GM19043 (cell line): ENCODE data around the gene NCOR1.
"Not testable (repeated sequence)": the region's sequence is repeated elsewhere in the genome, so short reads cannot be mapped to it uniquely, and the experiment has no call there.

Source experiments
- ATAC-seq: cut with Tn5 transposase; IDR thresholded peaks from one replicate; pipeline ENCODE4 v1.9.1; 2021; ENCODE audit warnings: low read depth; ENCODE audit not compliant: unreplicated experiment

Gene NCOR1

DNA sequence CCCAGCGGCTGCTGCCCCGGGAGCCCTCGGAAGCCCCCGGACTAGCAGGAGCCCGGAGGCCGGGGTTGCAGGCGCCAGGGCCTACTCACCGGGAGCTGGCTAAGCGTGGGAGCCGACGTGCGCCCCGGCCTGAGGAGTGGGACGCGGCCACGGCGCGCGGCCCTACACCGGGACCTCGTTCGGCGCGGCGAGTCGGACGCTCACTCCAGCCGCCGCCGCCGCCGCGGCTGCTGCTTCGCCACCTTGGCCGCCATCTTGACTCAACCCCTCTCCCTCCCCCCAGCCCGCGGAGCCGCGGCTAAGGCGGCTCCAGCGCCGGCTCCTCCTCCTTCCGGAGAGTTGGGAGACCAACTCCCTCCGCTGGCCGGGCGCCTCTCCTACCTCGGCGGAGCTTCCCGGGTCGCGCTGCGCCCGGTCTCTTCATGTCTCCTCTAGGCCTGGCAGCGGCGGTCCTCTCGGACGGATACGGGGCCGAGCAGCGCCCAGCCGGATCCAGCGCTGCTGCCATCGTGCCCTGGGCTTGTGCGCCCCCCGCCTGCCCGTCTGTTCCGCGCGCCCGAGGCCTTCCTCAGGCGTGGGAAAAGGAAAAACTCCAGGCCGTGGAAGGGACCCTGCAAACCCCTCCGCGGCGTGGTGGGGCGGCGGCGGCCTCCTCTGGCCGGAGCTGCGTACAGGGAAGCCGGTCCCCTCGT is at the start of gene NCOR1:
Gene NCOR1 (minus strand): TSS at position 262 of the 692 bp plus-strand sequence. CDS start 20,965 bp downstream, outside the sequence.
- ATAC-seq: peak; percentile 58

DNA sequence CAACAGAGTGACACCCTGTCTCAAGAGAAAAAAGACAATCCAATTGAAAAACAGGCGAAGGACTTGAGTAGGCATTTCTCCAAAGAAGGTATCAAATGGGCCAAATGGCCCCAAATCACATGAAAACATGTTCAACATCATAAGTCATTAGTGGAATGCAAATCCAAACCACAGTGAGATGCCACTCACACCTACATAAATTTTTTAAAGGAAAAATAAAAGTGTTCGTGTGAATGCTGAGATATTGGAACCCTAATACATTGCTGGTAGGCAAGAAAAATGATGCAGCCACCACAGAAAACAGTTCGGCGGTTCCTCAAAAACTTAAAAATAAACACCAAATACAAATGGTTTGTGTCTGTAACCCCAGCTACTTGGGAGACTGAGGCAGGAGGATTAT is 46.9 kb upstream of the NCOR1 start:
- no peak for ATAC-seq

DNA sequence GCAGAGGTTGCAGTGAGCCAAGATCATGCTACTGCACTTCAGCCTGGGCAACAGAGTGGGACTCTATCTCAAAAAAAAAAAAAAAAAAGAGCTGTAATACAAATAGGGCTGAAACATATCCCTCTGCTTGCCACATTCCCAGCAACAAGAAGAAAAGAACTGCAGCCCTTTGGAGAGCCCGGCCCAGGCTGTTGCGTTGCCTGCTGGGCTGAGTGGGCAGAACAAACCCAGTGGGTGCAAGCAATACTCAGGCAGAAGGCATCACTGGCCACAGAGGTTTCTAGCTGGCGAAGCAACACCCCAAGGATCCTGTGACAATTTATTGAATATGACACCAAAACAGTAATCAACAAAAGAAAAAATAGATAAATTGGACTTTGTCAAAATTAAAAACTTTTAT is 45.7 kb upstream of the NCOR1 start:
- no peak for ATAC-seq

DNA sequence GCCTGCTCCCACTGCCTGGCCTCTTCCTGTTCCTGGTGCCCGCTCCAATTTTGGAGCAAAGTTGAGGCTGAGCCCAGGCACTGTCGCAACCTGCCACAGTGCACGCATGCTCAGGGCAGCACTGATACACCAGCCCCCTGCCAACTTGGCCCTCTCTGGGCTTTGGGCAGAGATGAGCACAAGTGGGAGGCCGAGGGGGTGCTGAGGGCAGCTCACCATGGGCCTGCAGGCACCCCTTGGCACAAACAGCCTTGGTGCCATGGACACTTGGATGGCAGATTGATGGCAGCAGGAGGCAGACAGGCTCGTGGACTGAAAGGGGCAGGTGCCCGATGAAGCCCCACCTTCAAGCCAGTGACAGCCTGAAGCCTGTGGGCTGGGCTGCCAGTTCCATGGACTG is 44.6 kb upstream of the NCOR1 start:
- ATAC-seq: no peak

DNA sequence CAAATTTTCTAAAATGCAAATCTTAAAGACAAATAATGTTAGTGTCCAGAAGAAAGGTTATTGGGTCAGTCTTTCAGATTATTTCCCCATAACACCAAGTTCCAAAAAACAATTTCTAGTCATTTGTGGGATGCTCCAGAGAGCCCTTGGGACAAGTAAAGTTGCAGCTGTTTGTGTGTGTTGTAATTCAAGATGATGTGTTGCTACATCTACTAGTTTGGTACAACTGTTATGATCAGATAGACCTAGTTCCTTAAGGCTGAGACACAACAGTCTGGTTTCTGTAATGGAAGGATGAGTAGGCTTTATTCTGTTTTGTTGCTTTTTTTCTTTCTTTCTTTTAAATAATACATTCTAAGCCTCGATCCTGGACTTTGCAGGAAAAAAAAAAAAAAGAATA is 43.6 kb upstream of the NCOR1 start:
- no peak for ATAC-seq

DNA sequence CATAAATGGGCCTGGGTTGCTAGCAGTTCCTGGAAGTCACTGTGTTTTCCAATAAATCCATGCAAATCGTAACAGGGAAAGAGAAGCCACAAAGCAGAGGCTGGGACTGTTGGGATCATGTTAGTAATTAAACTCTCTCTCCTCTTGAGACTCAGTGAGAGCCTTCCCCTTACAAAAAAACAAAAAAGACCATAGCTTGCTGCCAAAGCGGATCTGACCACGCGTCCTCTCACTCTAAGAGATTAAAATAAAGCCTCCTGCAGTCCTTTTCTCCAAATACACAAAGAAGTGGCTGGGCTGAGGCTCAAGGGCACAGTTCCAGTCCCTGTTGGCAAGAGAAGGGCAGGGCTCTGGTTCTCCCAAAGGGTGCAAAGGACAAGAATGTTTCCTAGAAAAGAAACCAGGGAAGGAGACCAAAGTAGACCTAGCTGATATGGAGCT is 40.2 kb upstream of the NCOR1 start:
- no peak for ATAC-seq

DNA sequence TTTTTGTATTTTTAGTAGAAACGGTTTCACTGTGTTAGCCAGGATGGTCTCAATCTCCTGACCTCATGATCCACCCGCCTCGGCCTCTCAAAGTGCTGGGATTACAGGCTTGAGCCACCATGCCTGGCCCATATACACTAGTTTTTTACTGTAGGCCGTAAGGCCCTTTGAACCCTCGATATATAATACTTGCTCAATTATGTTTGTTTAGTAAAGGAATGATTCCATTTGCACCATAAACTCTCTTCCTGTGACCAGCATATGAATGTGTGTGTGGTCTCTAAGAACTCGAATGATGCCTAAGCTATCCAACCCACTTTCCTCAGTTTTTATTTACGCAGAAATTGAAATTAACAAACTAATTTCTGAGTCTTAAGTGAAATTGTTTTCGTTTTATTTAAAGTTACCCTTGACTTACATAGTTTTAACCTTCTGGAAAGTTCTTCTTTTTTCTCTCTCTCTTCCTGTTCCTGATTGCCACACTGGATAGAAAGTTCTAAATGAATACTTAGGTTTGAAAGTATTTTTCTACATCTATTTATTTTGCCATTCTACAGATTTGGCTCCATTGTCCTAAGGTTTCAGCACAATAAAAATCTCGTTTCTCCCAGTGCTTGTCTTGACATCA is 39.6 kb upstream of the NCOR1 start:
- ATAC-seq: no peak

DNA sequence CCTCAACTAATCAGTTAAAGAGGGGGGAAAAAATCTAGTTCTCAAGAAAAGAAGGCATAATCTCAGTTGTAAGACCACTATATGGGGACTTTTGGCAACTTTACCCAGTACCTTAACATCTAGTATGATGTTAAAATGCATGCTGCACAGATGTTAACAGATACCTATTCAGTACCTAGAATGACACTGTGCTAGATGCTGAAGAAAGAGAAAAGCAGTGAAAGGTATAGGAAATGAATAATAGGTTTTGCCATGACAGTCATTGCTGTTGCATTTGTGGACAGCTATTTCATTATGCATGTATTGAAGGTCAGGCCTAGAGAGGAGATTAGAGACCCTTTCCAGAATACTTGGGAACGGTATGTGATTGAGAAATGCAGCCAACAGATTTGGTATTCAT is 36.2 kb upstream of the NCOR1 start:
- ATAC-seq: no peak

DNA sequence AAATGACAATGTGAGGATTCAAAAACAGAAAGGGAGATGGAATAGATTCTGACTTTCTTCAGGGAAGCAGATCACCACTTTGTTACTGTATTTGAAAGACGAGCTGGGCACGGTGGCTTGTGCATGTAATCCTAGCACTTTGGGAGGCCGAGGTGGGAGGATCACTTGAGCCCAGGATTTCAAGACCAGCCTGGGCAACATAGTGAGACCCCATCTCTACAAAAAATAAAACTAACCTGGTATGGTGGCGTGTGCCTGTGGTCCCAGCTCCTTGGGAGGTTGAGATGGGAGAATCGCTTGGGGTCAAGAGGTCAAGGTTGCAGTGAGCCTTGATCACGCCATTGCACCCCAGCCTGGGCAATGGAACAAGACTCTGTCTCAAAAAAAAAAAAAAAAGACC is 35.7 kb upstream of the NCOR1 start:
- no peak for ATAC-seq

DNA sequence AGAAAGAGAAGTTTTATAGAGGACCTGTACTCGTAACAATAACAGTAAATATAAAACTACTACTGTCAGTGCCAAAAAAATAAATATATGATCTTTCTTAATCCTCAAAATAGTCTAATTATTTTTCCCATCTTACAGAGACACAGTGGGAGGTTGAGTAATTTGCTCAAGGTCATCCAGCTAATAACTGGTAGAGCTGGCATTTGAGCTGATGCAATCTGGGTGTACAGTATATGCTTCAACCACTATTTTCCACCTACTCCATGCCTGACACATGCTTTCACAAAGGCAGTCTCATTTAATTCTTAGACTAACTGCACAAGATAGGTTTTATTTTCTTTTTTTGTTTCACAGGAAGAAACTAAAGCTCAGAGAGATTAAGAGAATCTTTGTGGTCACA is 35.3 kb upstream of the NCOR1 start:
- ATAC-seq: no peak

DNA sequence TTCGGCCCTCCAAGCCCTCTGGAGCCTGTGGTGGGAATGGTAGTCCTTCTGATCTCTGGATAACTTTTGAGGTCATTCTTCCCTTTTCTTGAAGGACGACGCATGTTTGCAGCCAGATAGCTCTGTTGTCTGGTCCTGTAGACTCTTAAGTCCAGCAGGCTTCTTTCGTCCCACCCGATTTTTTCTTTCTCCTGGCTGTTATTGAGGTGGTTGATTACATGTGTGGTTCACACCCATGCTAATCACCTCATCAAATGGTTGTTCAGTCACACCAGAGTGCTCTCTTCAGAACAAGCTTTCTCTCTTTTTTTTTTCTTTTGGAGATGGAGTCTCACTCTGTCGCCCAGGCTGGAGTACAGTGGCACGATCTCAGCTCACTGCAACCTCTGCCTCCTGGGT is 32.3 kb upstream of the NCOR1 start:
- no peak for ATAC-seq

DNA sequence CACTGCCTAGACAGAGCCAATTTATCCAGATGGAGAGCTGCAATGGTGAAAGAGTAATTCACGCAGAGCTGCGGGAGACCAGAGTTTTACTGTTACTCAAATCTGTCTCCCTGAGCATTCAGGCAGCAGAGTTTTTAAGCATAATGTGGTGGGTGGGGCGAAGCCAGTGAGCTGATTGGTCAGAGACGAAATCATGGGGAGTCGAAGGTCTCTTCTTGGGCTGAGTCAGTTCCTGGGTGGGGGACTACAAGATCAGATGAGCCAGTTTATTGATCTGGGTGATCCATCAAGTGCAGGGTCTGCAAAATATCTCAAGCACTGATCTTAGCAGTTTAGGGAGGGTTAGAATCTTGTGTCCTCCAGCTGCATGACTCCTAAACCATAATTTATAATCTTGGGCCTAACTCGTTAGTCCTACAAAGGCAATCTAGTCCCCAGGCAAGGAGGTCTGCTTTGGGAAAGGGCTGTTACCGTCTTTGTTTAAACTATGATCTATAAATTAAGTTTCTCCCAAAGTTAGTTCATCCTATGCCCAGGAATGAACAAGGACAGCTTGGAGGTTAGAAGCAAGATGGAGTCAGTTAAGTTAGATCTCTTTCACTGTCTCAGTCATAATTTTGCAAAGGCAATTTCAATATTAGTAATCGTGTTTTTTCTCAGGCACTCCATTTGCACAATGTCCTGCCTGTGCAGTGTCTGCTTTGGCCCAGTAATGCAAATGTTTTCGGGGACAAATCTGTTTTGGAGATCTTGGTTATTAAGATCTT is 28.6 kb upstream of the NCOR1 start:
- ATAC-seq: no peak

DNA sequence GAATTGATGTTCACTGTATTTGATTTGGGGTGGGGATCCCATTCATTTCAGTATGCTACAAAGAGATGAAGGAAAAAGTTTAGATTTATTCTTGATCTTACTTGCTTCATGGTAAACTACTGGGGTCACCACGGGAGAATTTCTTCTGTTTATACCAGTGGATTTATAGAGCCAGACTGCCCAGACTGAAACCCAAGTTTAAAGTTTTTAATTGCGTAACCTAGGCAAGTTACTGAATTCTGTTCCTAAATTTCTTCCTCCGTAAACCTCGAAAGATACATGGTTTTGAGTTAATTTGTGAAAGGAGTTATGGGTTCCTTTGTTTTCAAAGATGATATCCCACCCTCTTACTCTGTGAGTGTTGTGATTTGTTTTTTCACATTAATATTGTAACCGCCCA is 28.1 kb upstream of the NCOR1 start:
- ATAC-seq: no peak

DNA sequence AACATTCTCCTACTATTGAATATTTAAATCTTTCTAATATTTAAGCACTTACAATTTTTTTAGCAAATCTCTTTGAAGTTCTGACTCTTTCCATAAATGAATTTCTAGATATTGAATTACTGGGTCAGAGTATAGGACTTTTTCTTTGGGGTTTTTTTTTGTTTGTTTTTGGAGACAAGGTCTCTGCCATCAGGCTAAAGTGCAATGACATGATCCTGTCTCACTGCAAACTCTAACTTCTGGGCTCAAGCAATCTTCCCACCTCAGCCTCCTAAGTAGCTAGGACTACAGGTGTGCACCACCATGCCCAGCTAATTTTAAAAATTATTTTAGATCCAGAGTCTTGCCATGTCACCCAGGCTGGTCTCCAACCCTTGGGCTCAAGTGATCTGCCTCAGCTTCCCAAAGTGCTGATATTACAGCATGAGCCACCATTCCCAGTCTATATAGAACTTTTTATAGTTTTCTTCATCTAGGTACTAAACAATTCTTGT is 26.6 kb upstream of the NCOR1 start:
- ATAC-seq: no peak

DNA sequence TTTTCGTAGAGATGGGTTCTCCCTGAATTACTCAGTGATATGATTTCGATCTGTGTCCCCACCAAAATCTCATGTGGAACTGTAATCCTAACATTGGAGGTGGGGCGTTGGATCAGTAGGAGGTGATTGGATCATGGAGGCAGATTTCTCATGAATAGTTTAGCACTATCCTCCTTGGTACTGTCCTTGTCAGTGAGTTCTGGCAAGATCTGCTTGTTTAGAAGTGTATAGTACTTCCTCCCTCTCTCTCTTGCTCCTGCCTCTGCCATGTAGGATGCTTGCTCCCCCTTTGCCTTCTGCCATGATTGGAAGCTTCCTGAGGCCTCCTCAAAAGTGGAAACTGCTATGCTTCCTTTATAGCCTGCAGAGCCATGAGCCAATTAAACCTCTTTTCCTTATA is 24.6 kb upstream of the NCOR1 start:
- ATAC-seq: no peak

DNA sequence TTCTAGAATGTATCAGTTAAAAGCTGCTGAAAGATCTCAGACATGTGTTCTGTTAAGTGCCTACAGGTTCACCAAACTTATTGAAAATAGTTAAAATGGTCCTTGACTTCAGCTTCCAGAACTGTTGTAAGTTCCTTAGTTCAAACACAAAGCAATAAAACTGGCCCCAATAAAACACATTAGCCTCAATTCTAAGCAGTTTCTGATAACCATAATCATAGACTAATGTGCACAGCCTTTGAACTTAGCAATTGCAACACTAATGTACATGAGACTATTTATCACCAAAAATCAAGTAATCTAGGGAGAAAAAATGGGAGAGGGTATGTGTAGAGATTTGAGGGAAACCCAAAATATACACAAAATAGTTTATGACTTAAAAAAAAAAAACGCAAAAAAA is 17.1 kb upstream of the NCOR1 start:
- no peak for ATAC-seq

DNA sequence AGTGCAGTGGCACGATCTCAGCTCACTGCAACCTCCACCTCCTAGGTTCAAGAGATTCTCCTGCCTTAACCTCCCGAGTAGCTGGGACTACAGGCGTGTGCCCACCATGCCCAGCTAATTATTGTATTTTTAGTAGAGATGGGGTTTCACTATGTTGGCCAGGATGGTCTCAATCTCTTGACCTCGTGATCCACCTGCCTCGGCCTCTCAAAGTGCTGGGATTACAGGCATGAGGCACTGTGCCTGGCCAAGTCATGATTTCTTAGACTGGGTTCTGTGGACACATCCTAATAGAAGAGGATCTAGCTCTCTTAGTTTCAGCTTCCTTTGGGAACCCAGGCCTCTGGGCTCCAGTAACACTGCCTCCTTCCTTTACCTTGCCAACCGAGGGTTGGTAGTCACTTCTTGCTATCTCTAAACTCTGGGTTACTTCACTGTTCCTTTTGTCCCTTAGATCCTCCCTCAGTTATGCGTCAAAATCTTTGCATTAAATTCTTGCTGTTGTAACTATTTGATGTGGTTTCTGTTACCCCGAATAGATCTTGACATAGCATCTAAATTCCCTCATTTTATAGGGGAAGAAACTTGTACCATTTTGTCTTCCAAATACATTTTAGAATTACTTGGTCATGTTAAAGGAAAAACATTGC is 14.7 kb upstream of the NCOR1 start:
- not testable (repeated sequence) for ATAC-seq

DNA sequence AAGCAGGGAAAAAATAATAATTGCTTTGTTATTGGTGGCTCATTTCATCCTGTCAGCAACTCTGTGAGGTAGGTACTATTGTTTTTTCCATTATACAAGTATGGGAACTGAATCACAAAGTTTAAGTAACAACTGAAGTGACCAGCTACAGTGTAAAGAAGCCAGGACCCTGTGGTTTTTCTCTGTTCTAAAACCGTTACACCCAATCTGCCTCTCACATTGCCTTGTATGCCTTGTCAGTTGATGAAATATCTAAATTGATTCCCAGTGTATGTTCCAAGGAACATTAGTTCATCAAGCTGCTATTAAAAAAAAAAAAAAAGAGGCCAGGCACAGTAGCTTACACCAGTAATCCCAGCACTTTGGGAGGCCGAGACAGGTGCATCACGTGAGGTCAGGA is 7.1 kb upstream of the NCOR1 start:
- no peak for ATAC-seq

DNA sequence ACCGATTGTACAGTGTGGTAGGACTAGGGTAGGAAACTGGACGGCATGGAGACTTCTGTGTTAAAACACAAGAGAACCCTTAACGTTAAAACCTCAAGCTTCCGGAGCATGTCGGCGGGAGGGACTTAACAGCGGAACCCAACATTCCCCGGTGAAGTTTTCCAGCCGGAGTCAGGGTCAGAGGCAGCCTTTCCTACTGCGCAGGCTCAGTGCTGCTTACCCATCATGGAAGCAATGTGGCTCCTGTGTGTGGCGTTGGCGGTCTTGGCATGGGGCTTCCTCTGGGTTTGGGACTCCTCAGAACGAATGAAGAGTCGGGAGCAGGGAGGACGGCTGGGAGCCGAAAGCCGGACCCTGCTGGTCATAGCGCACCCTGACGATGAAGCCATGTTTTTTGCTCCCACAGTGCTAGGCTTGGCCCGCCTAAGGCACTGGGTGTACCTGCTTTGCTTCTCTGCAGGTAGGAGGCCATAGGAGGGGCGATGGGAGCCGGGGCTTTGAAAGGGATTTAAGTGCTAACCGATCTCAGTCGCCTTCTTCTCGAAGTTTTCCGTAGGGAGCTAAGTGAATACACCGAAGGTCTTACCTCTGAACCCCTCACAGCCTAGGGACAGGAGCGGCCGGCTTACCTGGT is 1.8 kb upstream of the NCOR1 start, which contains the start of gene PIGL:
Gene PIGL (plus strand): TSS at position 209 of the 634 bp plus-strand sequence. CDS start 17 bp downstream, at position 226.
- peak; percentile 41 for ATAC-seq

DNA sequence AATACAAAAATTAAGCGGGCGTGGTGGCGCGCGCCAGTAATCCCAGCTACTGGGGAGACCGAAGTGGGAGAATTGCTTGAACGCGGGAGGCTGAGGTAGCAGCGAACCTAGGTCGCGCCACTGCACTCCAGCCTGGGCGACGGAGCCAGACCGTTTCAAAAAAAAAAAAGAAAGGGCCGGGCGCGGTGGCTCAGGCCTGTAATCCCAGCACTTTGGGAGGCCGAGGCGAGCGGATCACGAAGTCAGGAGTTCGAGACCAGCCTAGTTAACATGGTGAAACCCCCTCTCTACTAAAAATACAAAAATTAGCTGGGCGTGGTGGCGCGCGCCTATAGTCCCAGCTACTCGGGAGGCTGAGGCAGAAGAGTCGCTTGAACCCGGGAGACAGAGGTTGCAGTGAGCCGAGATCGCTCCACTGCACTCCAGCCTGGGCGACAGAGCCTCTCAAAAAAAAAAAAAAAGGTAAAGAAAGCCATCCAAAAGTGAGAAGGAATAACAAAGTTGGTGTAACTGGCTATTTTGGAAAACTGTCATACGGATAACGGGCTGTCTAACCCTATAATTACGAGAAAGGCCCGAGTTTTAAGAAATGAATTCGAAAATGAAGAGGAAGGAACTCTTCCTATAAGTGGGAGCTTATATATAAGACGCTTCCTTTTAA is 1.1 kb upstream of the NCOR1 start:
- not testable (repeated sequence) for ATAC-seq
